HG02943 (cell line): Measurements from ENCODE around the gene CCDC106.

Experiments used
- ATAC-seq: cut with Tn5 transposase; IDR thresholded peaks from one replicate; pipeline ENCODE4 v1.9.1; 2021; ENCODE audit warnings: mild to moderate bottlenecking, low read depth, moderate library complexity; ENCODE audit not compliant: unreplicated experiment

Gene CCDC106

GRCh38 chr19:55613930-55614710 is 33.9 kb upstream of the CCDC106 start:
- no peak for ATAC-seq

- no peak for ATAC-seq
Observed at GRCh38 chr19:55614711-55615542, 33.1 kb upstream of the CCDC106 start.

- ATAC-seq: no peak
Observed at GRCh38 chr19:55615543-55616394, 32.2 kb upstream of the CCDC106 start.

- ATAC-seq: no peak
Observed at GRCh38 chr19:55616395-55616875, 31.6 kb upstream of the CCDC106 start.

GRCh38 chr19:55617426-55617825 is 30.6 kb upstream of the CCDC106 start:
- ATAC-seq: no peak

GRCh38 chr19:55618426-55618825 is 29.6 kb upstream of the CCDC106 start:
- ATAC-seq: no peak

- ATAC-seq: no peak
Observed at GRCh38 chr19:55619286-55619685, 28.7 kb upstream of the CCDC106 start.

GRCh38 chr19:55620410-55621204 is 27.4 kb upstream of the CCDC106 start:
- no peak for ATAC-seq

GRCh38 chr19:55621205-55621672 is 26.8 kb upstream of the CCDC106 start:
- no peak for ATAC-seq

GRCh38 chr19:55621673-55622231 is 26.3 kb upstream of the CCDC106 start:
- no peak for ATAC-seq

GRCh38 chr19:55622242-55622969 is 25.6 kb upstream of the CCDC106 start:
- ATAC-seq: no peak

GRCh38 chr19:55623130-55623529 is 24.9 kb upstream of the CCDC106 start:
- no peak for ATAC-seq

GRCh38 chr19:55623561-55623960 is 24.5 kb upstream of the CCDC106 start:
- no peak for ATAC-seq

GRCh38 chr19:55624109-55625003 is 23.7 kb upstream of the CCDC106 start, which contains the start of gene ZNF784:
TSS of gene ZNF784 (minus strand) at chr19:55624566. CDS start at chr19:55624561, 5 bp downstream.
- ATAC-seq: no peak

- ATAC-seq: no peak
Observed at GRCh38 chr19:55625004-55625326, 23.0 kb upstream of the CCDC106 start.

- ATAC-seq: no peak
Observed at GRCh38 chr19:55626350-55626749, 21.7 kb upstream of the CCDC106 start.

GRCh38 chr19:55632463-55632834 is 15.6 kb upstream of the CCDC106 start:
- ATAC-seq: no peak

- no peak for ATAC-seq
Observed at GRCh38 chr19:55633861-55634260, 14.2 kb upstream of the CCDC106 start.
